GM12873 (cell line): ENCODE measurements around the gene DIDO1.

Experiments
- TF ChIP-seq, protein P1 (sequence below): IDR thresholded peaks from 2 replicates; pipeline ENCODE4 v1.5.1; 2012; ENCODE audit warnings: low read depth, mild to moderate bottlenecking, moderate library complexity, low read length, control low read depth; ENCODE audit not compliant: insufficient read depth; ENCODE audit errors: missing control alignments

The DIDO1 gene

DNA sequence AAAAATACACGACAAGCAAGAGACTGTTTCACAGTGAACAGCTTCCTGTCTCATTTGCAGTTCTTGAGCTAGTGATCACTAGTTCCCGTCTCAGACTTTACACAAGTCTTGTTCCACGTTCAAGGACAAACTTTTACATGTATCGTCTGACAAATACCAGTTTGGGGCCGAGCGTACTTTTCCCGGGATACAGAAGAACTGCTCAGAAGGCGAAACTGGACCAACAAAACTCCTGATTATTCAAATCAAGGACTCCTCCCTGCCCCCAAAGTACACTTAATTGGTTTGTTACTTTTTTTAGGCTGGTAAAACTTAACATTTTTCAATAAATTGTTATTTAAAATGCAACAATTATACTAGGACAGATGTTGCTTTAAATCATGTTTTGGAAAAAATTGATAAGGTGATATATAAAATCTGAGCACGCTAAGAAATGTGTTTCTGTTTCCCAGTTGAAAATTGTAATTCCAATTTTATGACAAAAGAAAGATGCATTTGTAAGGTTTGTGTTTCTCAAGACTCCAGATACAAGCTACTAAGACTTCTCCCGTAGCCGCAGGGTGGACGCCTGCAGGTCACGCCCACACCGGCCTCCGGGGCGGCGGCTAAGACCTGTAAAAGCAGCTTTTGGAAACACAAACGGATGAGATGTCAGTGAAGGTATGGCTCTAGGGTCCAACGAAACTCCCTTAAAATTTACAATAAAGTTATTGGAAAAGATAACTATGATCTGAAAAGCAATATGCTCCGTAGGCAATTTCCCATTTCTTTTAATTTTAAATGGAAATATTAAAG is 47.9 kb downstream of the DIDO1 start:
- TF ChIP-seq, protein P1, sequence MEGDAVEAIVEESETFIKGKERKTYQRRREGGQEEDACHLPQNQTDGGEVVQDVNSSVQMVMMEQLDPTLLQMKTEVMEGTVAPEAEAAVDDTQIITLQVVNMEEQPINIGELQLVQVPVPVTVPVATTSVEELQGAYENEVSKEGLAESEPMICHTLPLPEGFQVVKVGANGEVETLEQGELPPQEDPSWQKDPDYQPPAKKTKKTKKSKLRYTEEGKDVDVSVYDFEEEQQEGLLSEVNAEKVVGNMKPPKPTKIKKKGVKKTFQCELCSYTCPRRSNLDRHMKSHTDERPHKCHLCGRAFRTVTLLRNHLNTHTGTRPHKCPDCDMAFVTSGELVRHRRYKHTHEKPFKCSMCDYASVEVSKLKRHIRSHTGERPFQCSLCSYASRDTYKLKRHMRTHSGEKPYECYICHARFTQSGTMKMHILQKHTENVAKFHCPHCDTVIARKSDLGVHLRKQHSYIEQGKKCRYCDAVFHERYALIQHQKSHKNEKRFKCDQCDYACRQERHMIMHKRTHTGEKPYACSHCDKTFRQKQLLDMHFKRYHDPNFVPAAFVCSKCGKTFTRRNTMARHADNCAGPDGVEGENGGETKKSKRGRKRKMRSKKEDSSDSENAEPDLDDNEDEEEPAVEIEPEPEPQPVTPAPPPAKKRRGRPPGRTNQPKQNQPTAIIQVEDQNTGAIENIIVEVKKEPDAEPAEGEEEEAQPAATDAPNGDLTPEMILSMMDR = no peak

DNA sequence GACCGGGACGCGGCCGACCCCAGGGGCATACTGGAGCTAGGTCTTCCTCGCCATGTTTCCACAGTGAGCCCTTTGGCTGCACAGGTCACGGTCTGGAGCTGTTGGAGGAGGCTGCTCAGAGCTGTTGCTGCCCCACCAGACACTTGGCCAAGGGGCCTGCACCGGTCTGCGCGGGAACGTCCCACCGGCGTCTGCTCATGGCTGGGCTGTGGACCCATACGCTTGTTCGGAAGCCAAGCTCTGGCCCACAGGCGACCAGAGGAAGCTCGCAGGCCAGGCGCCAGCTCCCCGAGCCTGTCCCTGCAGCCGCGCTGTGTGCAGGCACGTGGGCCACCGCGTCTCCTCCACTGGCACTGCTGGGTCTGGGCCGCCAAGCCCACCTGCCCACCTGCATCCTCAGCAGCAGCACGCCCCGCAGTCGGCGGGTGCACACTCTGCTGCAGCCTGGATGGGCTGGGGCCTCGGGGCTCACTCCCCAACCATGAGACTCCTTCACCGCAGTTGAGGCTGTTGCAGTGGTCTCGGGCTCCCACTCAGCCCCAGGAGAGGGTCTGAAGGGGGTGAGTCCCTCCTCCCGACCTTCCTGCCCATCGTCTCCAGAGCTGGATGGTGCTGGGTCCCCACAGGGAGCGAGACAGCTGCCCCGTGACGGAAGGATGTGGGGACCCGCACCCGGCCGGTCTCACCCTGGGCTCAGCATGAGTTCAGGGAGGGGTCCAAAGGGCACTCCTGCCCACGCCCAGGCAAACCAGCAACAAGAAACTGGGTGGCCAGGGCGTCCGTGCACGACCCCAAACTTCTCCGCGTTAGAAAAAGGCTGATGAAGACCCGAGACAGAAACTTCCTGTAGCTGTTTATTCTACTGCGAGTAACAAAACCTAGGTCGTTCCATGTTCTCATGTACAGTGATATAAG is 49.1 kb downstream of the DIDO1 start:
- TF ChIP-seq, protein P1 = no peak

DNA sequence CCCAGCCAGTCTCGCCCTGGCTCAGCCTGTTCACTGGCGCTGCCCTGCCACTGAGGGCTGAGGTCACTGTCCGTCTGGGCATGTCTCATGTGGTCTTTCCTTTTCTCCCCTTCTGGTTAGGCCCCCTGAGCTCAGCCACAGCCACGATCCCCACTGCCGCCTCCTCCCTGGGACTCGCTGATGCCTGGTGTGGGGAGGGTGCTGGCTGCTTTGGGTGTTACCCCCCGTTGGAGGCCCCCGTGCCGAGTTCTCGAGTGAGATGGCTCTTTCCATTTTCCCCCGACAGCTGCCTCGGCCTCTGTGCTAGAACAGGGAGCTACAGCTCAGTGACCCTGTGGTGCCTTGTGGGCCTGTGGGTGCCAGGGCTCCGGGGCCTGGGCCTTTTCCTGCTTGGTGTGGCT is 49.8 kb downstream of the DIDO1 start:
- TF ChIP-seq, protein P1 = no peak

DNA sequence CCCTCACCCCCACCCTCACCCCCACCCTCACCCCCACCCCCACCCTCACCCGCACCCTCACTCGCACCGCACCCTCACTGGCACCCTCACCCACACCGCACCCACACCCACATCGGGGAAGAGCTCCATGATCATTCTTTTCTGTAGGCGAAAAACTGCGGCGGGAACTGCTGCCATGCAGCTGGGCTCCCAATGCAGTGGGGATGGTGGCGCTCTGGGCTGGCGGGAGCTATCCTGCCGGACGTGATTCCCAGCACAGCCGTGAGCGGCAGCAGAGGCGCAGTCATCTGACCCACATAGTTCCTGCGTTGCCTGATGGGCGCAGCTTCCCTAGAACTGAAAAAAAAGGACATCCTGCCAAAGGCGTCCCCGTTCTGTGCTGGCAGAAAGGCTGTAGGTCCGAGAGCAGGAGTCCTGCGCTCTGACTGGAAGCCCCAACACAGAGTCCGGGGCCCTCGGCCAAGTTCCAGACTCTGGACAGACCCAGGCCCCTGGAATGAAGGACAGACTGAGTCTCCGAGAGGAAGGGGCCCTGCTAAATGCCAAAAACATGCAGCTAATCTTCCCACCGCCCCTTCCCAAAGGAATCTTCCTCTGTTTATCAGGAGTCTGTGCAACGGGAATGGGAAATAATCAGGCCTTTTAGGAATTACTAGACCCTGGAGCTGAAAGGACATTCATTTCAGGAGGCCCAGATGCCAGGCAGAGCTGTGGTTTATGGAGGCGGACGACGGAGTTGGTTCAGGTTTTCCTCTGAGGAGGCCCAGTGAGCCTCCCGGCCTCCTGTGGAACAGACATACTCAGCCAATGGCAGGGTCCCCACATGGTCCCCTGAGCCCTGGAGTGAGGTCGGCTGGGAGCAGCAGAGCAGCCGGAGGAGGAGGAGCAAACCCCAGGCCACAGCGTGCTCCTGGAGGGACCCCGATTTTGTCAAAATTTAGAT is 50.6 kb downstream of the DIDO1 start:
- TF ChIP-seq, protein P1 = no peak

DNA sequence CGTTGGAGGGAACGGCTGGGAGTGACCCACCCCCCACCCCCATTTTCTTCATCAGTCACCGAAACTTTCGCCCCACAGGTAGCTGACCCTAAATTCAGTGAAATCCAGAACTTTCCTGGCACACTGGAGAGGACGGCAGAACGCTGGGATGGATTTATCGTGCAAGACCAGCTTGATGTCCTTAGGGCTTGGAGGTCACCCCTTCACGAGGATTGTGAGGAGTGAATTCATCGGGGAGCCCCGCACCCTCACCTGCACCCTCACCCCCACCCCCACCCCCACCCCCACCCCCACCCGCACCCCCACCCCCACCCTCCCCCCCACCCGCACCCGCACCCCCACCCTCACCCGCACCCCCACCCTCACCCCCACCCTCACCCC is 51.4 kb downstream of the DIDO1 start:
- TF ChIP-seq, protein P1 = no peak

DNA sequence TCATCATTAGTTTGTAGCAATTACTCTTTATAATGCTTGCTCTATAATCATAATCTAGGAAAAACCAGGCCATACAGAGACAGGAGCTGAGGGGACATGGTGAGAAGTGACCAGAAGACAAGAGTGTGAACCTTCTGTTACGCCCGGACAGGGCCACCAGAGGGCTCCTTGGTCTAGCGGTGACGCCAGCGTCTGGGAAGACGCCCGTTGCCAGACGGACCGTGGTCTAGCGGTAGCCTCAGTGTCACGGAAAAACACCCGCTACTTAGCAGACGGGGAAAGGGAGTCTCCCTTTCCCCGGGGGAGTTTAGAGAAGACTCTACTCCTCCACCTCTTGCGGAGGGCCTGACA is 52.6 kb downstream of the DIDO1 start:
- TF ChIP-seq, protein P1 = peak; percentile 46
